ENCODE measurements around the gene FGF12. TPM values are rescaled to one million over a fixed set of nuclear protein-coding genes. Genes with fewer than 3 reads are reported as not detected.

The FGF12 gene
- total RNA-seq, 1 experiment from 2014 or later = 0.07 TPM

DNA sequence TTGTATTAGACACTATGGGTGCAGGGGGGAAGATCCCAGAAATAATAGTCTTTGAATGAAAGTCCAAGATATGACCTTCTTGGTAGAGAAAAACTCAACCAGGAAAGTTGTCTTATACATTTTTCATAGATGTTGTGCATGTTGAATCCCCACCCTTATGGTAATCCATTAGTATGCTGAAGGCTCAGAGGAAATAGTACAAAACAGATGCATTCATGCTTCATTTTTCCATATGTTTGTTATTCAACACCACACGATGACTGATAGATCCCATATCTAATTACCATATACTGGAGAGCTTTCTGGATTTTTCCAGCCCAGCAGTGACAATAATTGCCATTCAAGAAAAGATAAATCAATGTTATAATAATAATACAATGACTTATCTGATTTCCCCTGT lies 487.4 kb downstream of the FGF12 start:
- H3K9ac ChIP-seq (ENCODE audit: low read length) = no peak overlapping the region
- CTCF ChIA-PET = no interaction called here
- H3K27me3 ChIP-seq (ENCODE audit: insufficient read depth, low read length) = peaks cover 30% of the 10 kb centered on the region
- H3K27ac ChIP-seq (ENCODE audit: low read depth, low read length) = no peak overlapping the region
- no peak overlapping the region for H3K4me2 ChIP-seq (ENCODE audit: low read length)
- H2AFZ ChIP-seq (ENCODE audit: low read depth, low read length, poor library complexity, severe bottlenecking) = no peak overlapping the region
- H3K9me2 ChIP-seq (ENCODE audit: insufficient read depth) = no peaks in the 10 kb centered on the region
- no peak for ATAC-seq
- no TSS peak for BruUV-seq (replicated peaks)
- H3K4me3 ChIP-seq (replicated peaks in 1 of 2; ENCODE audit: low read depth in 1 of 2, low read length in 2 of 2) = no peak overlapping the region
- POLR2A ChIA-PET = no interaction called here
- H3K4me1 ChIP-seq (ENCODE audit: control insufficient read depth in 1 of 2, insufficient read depth in 2 of 2, low read length in 2 of 2) = no peaks in the 10 kb centered on the region
- no peaks in the 10 kb centered on the region for H3K79me2 ChIP-seq (ENCODE audit: insufficient read depth, low read length)
- DNase-seq (ENCODE audit: low read depth, low spot score) = no peak
- H4K20me1 ChIP-seq (ENCODE audit: insufficient read depth) = no peaks in the 10 kb centered on the region; the same call in 1 of the 2 replicates
- TF ChIP-seq SIN3A (IDR thresholded peaks at IDR 0.05; ENCODE audit: low read depth) = no peak
- intact Hi-C loops (cut with micrococcal nuclease) = no loop called here
- RAD21 ChIA-PET (ENCODE audit: low non-redundant PET in 1 of 2, low total read pairs in 2 of 2, uncharacterized antibody in 2 of 2, unreplicated experiment in 2 of 2) = no interaction called here
- H3K36me3 ChIP-seq (ENCODE audit: control insufficient read depth in 1 of 2, insufficient read depth in 2 of 2, low read length in 2 of 2) = no peaks in the 10 kb centered on the region
- no peaks in the 10 kb centered on the region for H3K9me3 ChIP-seq (ENCODE audit: control insufficient read depth in 1 of 2, insufficient read depth in 1 of 2, low read depth in 1 of 2, low read length in 2 of 2)

DNA sequence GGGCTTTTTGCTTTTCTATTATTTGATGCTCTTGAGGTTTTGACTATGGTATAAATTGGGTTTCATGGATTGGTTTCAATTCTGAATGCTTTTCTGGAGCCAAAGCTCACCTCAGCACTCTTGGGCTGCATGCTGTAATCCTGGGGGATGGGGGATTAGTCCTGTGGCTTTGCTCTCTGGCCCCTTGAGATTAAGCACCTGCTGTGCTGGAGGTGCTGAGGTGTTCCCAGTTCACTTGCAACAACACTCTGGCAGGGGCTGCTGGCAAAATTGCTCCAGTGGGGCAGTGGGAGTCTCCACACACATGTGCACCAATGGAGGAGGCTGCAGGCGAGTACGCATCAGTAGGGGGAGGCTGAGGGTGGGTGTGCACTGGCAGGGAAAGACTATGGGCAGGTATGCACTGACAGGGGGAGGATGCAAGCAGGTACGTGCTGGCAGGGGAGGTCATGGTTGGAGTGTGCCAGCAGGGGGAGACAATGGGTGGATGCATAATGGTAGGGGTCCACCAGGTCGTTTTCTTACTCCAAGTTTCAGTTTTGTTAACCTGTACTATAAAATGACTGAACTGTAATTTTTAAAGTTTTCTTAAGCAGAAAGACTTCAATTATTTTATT lies 489.2 kb downstream of the FGF12 start:
- POLR2A ChIA-PET = no interaction called here

More for the DNA sequence above, 489.2 kb downstream of the FGF12 start:
- no peaks in the 10 kb centered on the region for H3K9me2 ChIP-seq (ENCODE audit: insufficient read depth)
- DNase-seq (ENCODE audit: low read depth, low spot score) (no peak), ATAC-seq (no peak)
- H3K4me2 ChIP-seq (ENCODE audit: low read length) = no peak overlapping the region
- no peaks in the 10 kb centered on the region for H3K9me3 ChIP-seq (ENCODE audit: control insufficient read depth in 1 of 2, insufficient read depth in 1 of 2, low read depth in 1 of 2, low read length in 2 of 2)
- CTCF ChIA-PET = no interaction called here
- H3K4me1 ChIP-seq (ENCODE audit: control insufficient read depth in 1 of 2, insufficient read depth in 2 of 2, low read length in 2 of 2) = no peaks in the 10 kb centered on the region
- no TSS peak for BruUV-seq (replicated peaks)
- TF ChIP-seq RAD21 (IDR thresholded peaks at IDR 0.05; ENCODE audit: low read depth) (no peak), EZH2phosphoT487 (IDR thresholded peaks at IDR 0.05; ENCODE audit: borderline replicate concordance) (no peak), ELF1 (IDR thresholded peaks at IDR 0.05; ENCODE audit: borderline replicate concordance, low read depth) (no peak), SP1 (IDR thresholded peaks at IDR 0.05; ENCODE audit: low read depth) (no peak), POLR2A (IDR thresholded peaks at IDR 0.05; ENCODE audit: borderline replicate concordance, extremely low read depth, insufficient read depth, insufficient read length) (no peak)
- TF ChIP-seq, protein P1, sequence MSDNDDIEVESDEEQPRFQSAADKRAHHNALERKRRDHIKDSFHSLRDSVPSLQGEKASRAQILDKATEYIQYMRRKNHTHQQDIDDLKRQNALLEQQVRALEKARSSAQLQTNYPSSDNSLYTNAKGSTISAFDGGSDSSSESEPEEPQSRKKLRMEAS (IDR thresholded peaks at IDR 0.05) = no peak
- TF ChIP-seq, protein P2, sequence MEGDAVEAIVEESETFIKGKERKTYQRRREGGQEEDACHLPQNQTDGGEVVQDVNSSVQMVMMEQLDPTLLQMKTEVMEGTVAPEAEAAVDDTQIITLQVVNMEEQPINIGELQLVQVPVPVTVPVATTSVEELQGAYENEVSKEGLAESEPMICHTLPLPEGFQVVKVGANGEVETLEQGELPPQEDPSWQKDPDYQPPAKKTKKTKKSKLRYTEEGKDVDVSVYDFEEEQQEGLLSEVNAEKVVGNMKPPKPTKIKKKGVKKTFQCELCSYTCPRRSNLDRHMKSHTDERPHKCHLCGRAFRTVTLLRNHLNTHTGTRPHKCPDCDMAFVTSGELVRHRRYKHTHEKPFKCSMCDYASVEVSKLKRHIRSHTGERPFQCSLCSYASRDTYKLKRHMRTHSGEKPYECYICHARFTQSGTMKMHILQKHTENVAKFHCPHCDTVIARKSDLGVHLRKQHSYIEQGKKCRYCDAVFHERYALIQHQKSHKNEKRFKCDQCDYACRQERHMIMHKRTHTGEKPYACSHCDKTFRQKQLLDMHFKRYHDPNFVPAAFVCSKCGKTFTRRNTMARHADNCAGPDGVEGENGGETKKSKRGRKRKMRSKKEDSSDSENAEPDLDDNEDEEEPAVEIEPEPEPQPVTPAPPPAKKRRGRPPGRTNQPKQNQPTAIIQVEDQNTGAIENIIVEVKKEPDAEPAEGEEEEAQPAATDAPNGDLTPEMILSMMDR (IDR thresholded peaks at IDR 0.05 in 2 of 3, conservative IDR thresholded peaks at IDR 0.05 in 1 of 3; ENCODE audit: borderline replicate concordance in 1 of 3, insufficient read depth in 1 of 3, low read depth in 2 of 3, low read length in 2 of 3) = peak in 2 of 3 experiments; percentile 30 to 33; a peak in 2 of 6 replicates
- H2AFZ ChIP-seq (ENCODE audit: low read depth, low read length, poor library complexity, severe bottlenecking) = no peak overlapping the region
- intact Hi-C loops (cut with micrococcal nuclease) = no loop called here
- H4K20me1 ChIP-seq (ENCODE audit: insufficient read depth) = no peaks in the 10 kb centered on the region; the same call in 1 of the 2 replicates
- H3K9ac ChIP-seq (ENCODE audit: low read length) = no peak overlapping the region
- H3K36me3 ChIP-seq (ENCODE audit: control insufficient read depth in 1 of 2, insufficient read depth in 2 of 2, low read length in 2 of 2) = no peaks in the 10 kb centered on the region
- H3K27me3 ChIP-seq (ENCODE audit: insufficient read depth, low read length) = peaks cover 19% of the 10 kb centered on the region
- no peak overlapping the region for H3K4me3 ChIP-seq (replicated peaks in 1 of 2; ENCODE audit: low read depth in 1 of 2, low read length in 2 of 2)
- H3K79me2 ChIP-seq (ENCODE audit: insufficient read depth, low read length) = no peaks in the 10 kb centered on the region
- H3K27ac ChIP-seq (ENCODE audit: low read depth, low read length) = no peak overlapping the region
- RAD21 ChIA-PET (ENCODE audit: low non-redundant PET in 1 of 2, low total read pairs in 2 of 2, uncharacterized antibody in 2 of 2, unreplicated experiment in 2 of 2) = no interaction called here
